ENCODE measurements around the gene GIMAP1. TPM values are rescaled to one million over a fixed set of nuclear protein-coding genes. Genes with fewer than 3 reads are reported as not detected.

The GIMAP1 gene
- total RNA-seq, 2 experiments from 2014 or later, result 19.0 to 20.2 TPM

DNA sequence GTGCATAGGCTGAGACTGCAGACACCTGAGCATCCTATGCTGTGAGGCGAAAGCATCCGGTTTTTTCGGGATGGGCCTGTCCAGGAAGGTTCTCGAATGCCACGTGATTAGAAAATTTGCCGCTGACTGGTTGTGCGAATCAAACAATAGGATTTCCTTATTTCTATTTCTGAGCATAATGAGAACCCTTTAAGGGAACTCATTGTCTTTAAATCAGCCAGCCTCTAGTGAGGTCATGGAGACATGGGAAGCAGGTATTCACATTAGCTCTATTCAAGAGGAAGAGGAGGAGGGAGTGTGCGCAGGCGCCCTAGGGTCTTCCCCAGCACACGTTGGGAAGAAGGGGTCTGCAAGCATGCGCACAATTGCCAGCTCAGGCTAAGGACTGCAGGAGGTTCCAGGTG is 5.6 kb downstream of the GIMAP1 start:
- ATAC-seq (no peak), DNase-seq (no peak)
- H3K27me3 Mint-ChIP-seq (ENCODE audit: low read depth), result no peaks in the 10 kb centered on the region
- peaks cover 60% of the 10 kb centered on the region for H3K4me1 Mint-ChIP-seq (ENCODE audit: low read depth)
- peak overlapping the region; percentile 16 for H3K4me3 Mint-ChIP-seq
- H3K9me3 Mint-ChIP-seq (ENCODE audit: insufficient read depth), result peaks cover 10% of the 10 kb centered on the region
- POLR2A ChIA-PET, result interaction anchor here (0.7 to 2.0 kb wide), 4 partner anchors 8 to 203 kb away, joined by 3 to 6 read pairs (median 4); no protein-coding TSS in a partner anchor
- peaks cover 95% of the 10 kb centered on the region for H3K36me3 Mint-ChIP-seq (ENCODE audit: low read depth)
- no peak overlapping the region for H3K27ac Mint-ChIP-seq
- CTCF ChIA-PET, result interaction anchor here (0.6 to 2.2 kb wide), 2 partner anchors 154 to 273 kb away, joined by 3 to 5 read pairs; no protein-coding TSS in a partner anchor

DNA sequence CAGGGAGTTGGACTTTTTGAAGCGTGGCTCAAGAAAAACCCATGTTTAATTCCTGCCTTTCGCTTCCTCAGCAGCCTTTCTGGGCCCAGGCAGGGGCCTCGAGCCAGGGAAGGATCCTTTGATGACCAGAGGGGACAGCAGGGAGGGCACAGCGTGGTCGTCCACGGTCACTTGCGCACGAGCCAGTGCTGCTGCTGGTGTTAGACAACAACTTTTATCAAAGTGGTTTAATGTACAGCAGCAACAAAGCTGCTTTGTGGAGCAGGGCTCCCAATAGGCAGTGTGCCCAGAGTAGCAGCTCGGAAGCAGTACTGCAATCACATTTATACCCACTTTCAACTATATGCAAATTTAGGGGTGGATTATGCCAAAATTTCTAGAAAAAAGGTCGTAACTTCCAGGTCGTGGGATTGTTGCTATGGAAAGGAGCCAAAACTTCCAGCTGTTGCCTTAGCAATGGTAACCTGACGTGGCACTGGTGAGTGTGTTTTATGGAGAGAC is 6.1 kb downstream of the GIMAP1 start:
- ATAC-seq, result no peak
- Mint-ChIP-seq H3K4me1 (ENCODE audit: low read depth) (peaks cover 60% of the 10 kb centered on the region), H3K9me3 (ENCODE audit: insufficient read depth) (peaks cover 12% of the 10 kb centered on the region), H3K27ac (peak overlapping the region; percentile 2), H3K36me3 (ENCODE audit: low read depth) (peaks cover 96% of the 10 kb centered on the region), H3K27me3 (ENCODE audit: low read depth) (no peaks in the 10 kb centered on the region), H3K4me3 (peak overlapping the region; percentile 16)
- POLR2A ChIA-PET, result interaction anchor here (0.7 to 2.0 kb wide), 4 partner anchors 8 to 203 kb away, joined by 3 to 4 read pairs (median 3); partner anchors contain the start of gene GIMAP6
- no peak for DNase-seq
- CTCF ChIA-PET, result interaction anchor here (0.6 to 2.2 kb wide), 2 partner anchors 154 to 274 kb away, joined by 3 to 5 read pairs; no protein-coding TSS in a partner anchor

DNA sequence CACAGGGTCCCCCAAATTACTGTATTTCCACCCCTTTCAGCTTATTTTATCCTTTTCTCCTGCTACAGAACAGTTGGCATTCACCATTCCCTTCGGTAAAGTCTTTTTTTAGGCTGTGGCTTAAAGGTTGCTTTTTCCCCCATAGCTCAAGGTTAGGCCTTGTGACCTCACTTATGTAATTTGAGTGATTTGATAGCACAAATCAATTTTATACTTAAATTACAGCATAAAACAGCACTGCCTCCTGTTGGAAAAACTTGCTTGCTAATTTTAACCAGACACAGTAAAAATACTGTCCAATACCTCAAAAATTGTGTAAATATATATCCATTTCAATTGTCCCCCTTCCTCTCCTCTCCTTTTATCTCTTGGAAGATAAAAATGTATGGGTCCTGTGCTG is 7.1 kb downstream of the GIMAP1 start:
- POLR2A ChIA-PET, result interaction anchor here (1.2 to 1.3 kb wide), 2 partner anchors 56 to 91 kb away, joined by 3 read pairs; partner anchors contain the start of gene GIMAP6
- H3K4me1 Mint-ChIP-seq (ENCODE audit: low read depth), result peaks cover 60% of the 10 kb centered on the region
- peak overlapping the region; percentile 15 for H3K27ac Mint-ChIP-seq

DNA sequence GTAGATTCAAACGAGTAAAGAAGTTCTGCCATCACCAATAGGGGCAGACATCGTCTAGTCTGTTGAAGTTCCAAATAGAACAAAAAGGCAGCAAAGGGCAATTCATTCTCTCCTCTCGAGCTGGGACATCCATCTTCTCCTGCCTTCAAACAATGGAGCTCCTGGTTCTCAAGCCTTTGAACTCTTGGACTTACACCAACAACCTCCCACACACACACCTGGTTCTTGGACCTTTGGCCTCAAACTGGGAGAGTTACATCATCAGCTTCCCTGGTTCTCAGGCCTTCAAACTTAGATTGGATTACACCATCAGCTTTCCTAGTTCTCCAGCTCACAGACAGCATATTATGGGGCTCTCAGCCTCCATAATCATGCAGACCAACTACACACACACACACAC is 11.0 kb downstream of the GIMAP1 start:
- peaks cover 57% of the 10 kb centered on the region for H3K4me1 Mint-ChIP-seq (ENCODE audit: low read depth)
- POLR2A ChIA-PET, result interaction anchor here (0.7 kb wide), 1 partner anchor 10 kb away, joined by 3 read pairs; the partner anchor contains the start of gene GIMAP5
- H3K9me3 Mint-ChIP-seq (ENCODE audit: insufficient read depth), result peaks cover 24% of the 10 kb centered on the region
- peaks cover 75% of the 10 kb centered on the region for H3K36me3 Mint-ChIP-seq (ENCODE audit: low read depth)
- CTCF ChIA-PET, result interaction anchor here (0.9 to 1.2 kb wide), 3 partner anchors 11 to 278 kb away, joined by 3 to 10 read pairs (median 5); partner anchors contain the start of gene GIMAP1
- DNase-seq, result no peak
- H3K4me3 Mint-ChIP-seq, result no peak overlapping the region
- no peak for ATAC-seq
- no peaks in the 10 kb centered on the region for H3K27me3 Mint-ChIP-seq (ENCODE audit: low read depth)
- peak overlapping the region; percentile 4 for H3K27ac Mint-ChIP-seq

More for the DNA sequence above, 7.1 kb downstream of the GIMAP1 start:
- H3K27me3 Mint-ChIP-seq (ENCODE audit: low read depth), result no peaks in the 10 kb centered on the region
- ATAC-seq, result no peak
- peaks cover 96% of the 10 kb centered on the region for H3K36me3 Mint-ChIP-seq (ENCODE audit: low read depth)
- CTCF ChIA-PET, result interaction anchor here (0.7 to 2.2 kb wide), 3 partner anchors 9 to 275 kb away, joined by 3 to 5 read pairs (median 3); no protein-coding TSS in a partner anchor
- H3K9me3 Mint-ChIP-seq (ENCODE audit: insufficient read depth), result peaks cover 21% of the 10 kb centered on the region
- no peak overlapping the region for H3K4me3 Mint-ChIP-seq
- no peak for DNase-seq

DNA sequence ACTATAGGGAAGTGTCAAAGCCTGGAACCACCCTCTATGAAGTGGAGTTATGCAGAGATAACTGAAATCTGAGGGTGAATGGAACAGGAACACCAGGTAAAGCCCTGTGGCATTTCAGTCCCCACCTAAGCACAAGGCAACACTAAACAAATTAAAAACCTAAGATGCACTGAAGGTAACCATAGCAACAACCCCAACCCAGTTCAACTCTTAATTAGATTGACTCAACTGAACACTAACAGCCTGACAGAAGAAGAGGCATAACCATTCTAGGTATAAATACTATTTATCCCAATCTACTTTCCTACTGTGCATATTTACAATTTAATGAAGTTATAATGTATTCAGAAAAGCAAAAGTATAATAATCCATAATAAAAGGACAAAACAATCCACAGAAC is 11.6 kb downstream of the GIMAP1 start:
- peaks cover 58% of the 10 kb centered on the region for H3K4me1 Mint-ChIP-seq (ENCODE audit: low read depth)
- ATAC-seq (no peak), DNase-seq (no peak)
- peak overlapping the region; percentile 4 for H3K27ac Mint-ChIP-seq
- H3K27me3 Mint-ChIP-seq (ENCODE audit: low read depth), result no peaks in the 10 kb centered on the region
- peaks cover 69% of the 10 kb centered on the region for H3K36me3 Mint-ChIP-seq (ENCODE audit: low read depth)
- H3K4me3 Mint-ChIP-seq, result no peak overlapping the region
- POLR2A ChIA-PET, result no interaction called here
- H3K9me3 Mint-ChIP-seq (ENCODE audit: insufficient read depth), result peaks cover 24% of the 10 kb centered on the region
- CTCF ChIA-PET, result interaction anchor here (0.9 to 1.5 kb wide), 4 partner anchors 10 to 279 kb away, joined by 3 to 10 read pairs (median 4); partner anchors contain the start of genes GIMAP1 and GIMAP6

DNA sequence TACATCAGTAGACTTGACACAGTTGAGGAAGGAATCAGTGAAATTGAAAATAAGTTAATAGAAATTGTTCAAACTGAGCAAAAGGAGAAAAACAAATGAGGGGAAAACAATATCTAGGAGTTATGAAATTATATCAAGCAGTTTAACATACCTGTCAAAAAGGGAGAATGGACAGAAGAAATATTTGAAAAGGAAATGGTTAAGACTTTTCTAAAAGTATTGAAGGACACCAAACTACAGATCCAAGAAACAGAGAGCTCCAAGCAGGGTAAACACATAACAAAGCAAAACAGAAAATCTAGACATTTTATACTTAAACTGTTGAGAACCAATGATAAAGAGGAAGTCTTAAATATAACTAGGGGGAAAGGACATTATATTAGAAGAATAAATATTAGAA is 12.2 kb downstream of the GIMAP1 start:
- H3K36me3 Mint-ChIP-seq (ENCODE audit: low read depth), result peaks cover 63% of the 10 kb centered on the region
- POLR2A ChIA-PET, result interaction anchor here (0.9 kb wide), 1 partner anchor 10 kb away, joined by 5 read pairs; no protein-coding TSS in a partner anchor

DNA sequence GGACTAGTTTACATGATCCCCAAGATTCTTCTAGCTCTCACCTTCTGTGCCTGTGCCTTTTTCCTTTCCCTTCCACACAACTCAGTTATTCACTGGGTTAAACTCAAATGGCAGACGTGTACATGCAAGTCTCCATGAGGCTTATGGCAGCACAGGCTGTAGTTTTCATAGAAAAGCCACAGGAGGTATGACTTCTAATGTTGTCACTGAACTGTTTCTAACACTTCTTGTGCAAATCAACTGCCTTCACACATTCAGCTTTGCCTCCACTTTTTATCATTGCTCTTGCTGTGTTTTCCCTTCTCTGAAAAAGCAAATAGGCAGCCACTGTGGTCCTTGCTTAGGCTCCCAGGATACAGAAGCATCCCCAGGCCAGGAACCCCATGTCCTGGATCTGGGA is 15.5 kb downstream of the GIMAP1 start:
- POLR2A ChIA-PET, result interaction anchor here (0.6 to 3.6 kb wide), 17 partner anchors 10 to 860 kb away, joined by 3 to 21 read pairs (median 4); partner anchors contain the start of genes GIMAP1, GIMAP2, GIMAP6 and GIMAP7
- Mint-ChIP-seq H3K4me3 (peak overlapping the region; percentile 49), H3K27me3 (ENCODE audit: low read depth) (no peaks in the 10 kb centered on the region), H3K4me1 (ENCODE audit: low read depth) (peaks cover 80% of the 10 kb centered on the region), H3K36me3 (ENCODE audit: low read depth) (peaks cover 36% of the 10 kb centered on the region), H3K9me3 (ENCODE audit: insufficient read depth) (peaks cover 18% of the 10 kb centered on the region), H3K27ac (peak overlapping the region; percentile 83)
- ATAC-seq (peak; percentile 62), DNase-seq (peak; percentile 60)
- CTCF ChIA-PET, result interaction anchor here (1.0 to 4.1 kb wide), 6 partner anchors 9 to 282 kb away, joined by 3 to 22 read pairs (median 12); partner anchors contain the start of genes GIMAP1, GIMAP2, GIMAP4 and GIMAP8

More for the DNA sequence above, 12.2 kb downstream of the GIMAP1 start:
- ATAC-seq (no peak), DNase-seq (no peak)
- Mint-ChIP-seq H3K4me1 (ENCODE audit: low read depth) (peaks cover 59% of the 10 kb centered on the region), H3K27ac (no peak overlapping the region), H3K27me3 (ENCODE audit: low read depth) (no peaks in the 10 kb centered on the region), H3K4me3 (no peak overlapping the region), H3K9me3 (ENCODE audit: insufficient read depth) (peaks cover 24% of the 10 kb centered on the region)
- CTCF ChIA-PET, result interaction anchor here (0.9 to 1.5 kb wide), 2 partner anchors 13 to 97 kb away, joined by 4 to 5 read pairs; partner anchors contain the start of gene GIMAP6

DNA sequence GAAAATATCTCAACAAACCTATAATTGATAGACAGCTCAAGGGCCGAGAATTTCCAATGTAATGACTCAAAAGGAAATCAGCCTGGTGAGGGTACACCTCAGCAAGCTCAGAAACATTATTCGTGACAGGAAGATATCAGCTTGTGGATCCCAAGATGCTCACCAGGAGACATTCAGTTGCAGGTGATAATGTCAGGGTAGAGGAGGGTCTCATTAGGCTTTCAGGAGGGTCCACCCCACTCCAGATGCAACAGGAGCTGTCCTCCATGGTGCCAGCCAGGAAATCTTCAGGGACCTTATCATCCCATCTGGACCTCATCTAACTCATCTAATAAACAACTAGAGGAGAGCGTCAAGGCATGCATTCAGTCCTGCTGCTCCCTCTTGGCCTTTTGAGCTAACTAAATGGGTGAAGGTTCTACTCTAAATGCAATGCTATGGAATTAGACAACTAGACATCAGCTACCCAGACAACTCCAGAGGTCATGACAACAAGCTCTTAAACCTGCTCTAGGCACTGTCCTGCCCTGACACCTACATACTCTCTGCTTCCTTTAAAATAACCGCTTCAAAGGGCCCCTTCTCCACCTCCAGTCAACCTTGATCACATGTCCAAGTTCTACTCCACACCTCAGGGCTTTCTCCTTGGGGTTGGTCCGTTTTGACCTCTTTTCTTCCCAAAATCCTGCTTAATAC is 16.5 kb downstream of the GIMAP1 start:
- Mint-ChIP-seq H3K27me3 (ENCODE audit: low read depth) (no peaks in the 10 kb centered on the region), H3K9me3 (ENCODE audit: insufficient read depth) (peaks cover 11% of the 10 kb centered on the region), H3K27ac (peak overlapping the region; percentile 77), H3K4me1 (ENCODE audit: low read depth) (peaks cover 82% of the 10 kb centered on the region), H3K36me3 (ENCODE audit: low read depth) (peaks cover 33% of the 10 kb centered on the region), H3K4me3 (peak overlapping the region; percentile 6)
- ATAC-seq, result peak; percentile 13
- ChIA-PET POLR2A (interaction anchor here (0.7 to 3.6 kb wide), 14 partner anchors 9 to 231 kb away, joined by 3 to 21 read pairs (median 5); partner anchors contain the start of genes GIMAP1, GIMAP2, GIMAP6 and GIMAP7), CTCF (interaction anchor here (0.8 to 4.1 kb wide), 10 partner anchors 10 to 283 kb away, joined by 3 to 22 read pairs (median 4); partner anchors contain the start of genes GIMAP1, GIMAP2, GIMAP4 and GIMAP8)
- peak; percentile 27 for DNase-seq

DNA sequence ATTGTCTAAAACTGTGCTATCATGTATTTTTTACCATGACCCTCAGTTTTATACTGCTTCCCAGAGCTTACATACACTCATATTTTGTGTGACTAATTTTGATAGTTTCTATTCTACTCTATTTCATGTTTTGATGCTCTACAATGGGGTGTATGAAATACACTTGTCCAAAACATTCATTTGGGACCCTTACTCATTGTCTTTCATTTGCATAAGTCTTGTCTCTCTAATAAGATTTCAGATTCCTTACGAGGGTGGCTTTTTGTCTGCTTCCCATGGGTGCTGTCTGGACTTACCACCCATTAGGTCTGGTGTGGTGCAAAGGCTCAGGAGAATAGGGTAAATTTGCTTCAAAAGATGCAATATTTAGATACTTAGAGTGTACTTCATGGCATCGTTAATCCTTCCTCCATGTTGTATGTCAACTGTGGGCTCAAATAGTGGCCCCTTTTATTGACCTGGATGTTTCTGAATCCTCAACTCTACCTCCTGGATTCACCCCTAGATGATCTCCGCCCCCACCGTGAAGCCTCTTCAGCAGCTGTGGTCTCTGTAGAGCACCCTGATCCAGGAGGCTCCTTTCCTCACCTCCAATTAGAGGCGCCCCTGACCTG is 17.2 kb downstream of the GIMAP1 start:
- peak; percentile 19 for DNase-seq
- POLR2A ChIA-PET, result interaction anchor here (0.7 to 3.6 kb wide), 6 partner anchors 8 to 230 kb away, joined by 3 to 21 read pairs (median 5); partner anchors contain the start of genes GIMAP1 and GIMAP6

DNA sequence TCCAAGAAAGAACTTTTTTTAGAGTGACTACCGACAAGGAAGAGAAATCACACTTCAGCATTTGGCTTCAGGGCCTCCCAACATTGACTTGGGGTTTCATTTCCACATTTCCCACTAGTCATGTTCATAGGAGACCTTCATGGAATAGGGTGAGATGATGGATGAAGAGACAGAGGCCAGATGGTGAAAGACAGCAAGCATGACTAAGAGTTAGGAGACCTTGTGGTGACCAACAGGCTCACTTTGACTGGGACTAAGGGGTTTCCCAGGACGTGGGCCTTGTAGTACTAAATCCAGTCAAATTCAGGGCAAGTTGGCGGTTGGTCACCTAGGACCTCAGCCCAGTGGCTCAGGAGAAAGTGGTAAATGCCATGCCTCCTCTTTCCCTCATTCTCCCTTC is 17.8 kb downstream of the GIMAP1 start:
- H3K9me3 Mint-ChIP-seq (ENCODE audit: insufficient read depth), result no peaks in the 10 kb centered on the region
- no peaks in the 10 kb centered on the region for H3K27me3 Mint-ChIP-seq (ENCODE audit: low read depth)
- ChIA-PET POLR2A (no interaction called here), CTCF (interaction anchor here (1.8 to 2.2 kb wide), 3 partner anchors 17 to 285 kb away, joined by 6 to 10 read pairs (median 6); partner anchors contain the start of gene GIMAP1)
- peak overlapping the region; percentile 74 for H3K27ac Mint-ChIP-seq
- H3K4me1 Mint-ChIP-seq (ENCODE audit: low read depth), result peaks cover 77% of the 10 kb centered on the region
- H3K36me3 Mint-ChIP-seq (ENCODE audit: low read depth), result peaks cover 36% of the 10 kb centered on the region
- peak; percentile 20 for DNase-seq
- ATAC-seq, result no peak
- no peak overlapping the region for H3K4me3 Mint-ChIP-seq

More for the DNA sequence above, 17.2 kb downstream of the GIMAP1 start:
- Mint-ChIP-seq H3K4me1 (ENCODE audit: low read depth) (peaks cover 79% of the 10 kb centered on the region), H3K27me3 (ENCODE audit: low read depth) (no peaks in the 10 kb centered on the region), H3K4me3 (no peak overlapping the region), H3K27ac (peak overlapping the region; percentile 77), H3K9me3 (ENCODE audit: insufficient read depth) (peaks cover 5% of the 10 kb centered on the region), H3K36me3 (ENCODE audit: low read depth) (peaks cover 33% of the 10 kb centered on the region)
- CTCF ChIA-PET, result interaction anchor here (1.2 to 4.1 kb wide), 6 partner anchors 9 to 284 kb away, joined by 4 to 22 read pairs (median 12); partner anchors contain the start of genes GIMAP1, GIMAP2, GIMAP4 and GIMAP8
- no peak for ATAC-seq
